ENCODE data around the gene SPATA1. TPM values are rescaled to one million over a fixed set of nuclear protein-coding genes. Genes with fewer than 3 reads are reported as not detected.

SPATA1 gene
- total and polyA plus RNA-seq, 9 of the 15 experiments (the other 6 are each of a cell fraction or from before 2014, with no cell fraction given) = 0.79 to 2.9 (median 1.5) TPM

GRCh38 chr1:84573967-84574842, 68.0 kb downstream of the SPATA1 start, which contains the start of gene CTBS (continued):
- TF ChIP-seq PTBP1 (IDR thresholded peaks at IDR 0.05; ENCODE audit: low read depth, low read length) (peak; percentile 28; the same call in 1 of the 2 replicates), NR2F6 (CRISPR knock-in tag; IDR thresholded peaks at IDR 0.05) (no peak), SMAD4 (CRISPR knock-in tag; conservative IDR thresholded peaks at IDR 0.05) (0 out of 2 replicates have a peak, but pooled peaks have one; percentile 15), BRCA1 (IDR thresholded peaks at IDR 0.05) (no peak), BRCA1 (CRISPR knock-in tag; IDR thresholded peaks at IDR 0.05) (no peak), FOXA3 (CRISPR knock-in tag; conservative IDR thresholded peaks at IDR 0.05 in 1 of 2, IDR thresholded peaks at IDR 0.05 in 1 of 2) (0 out of 4 replicates have a peak, but pooled peaks of 1 of the 2 experiments have one; percentile 12), YY1 (IDR thresholded peaks at IDR 0.05; ENCODE audit: borderline replicate concordance in 1 of 3, control insufficient read depth in 1 of 3, extremely low read depth in 1 of 3, insufficient read depth in 3 of 3, insufficient read length in 1 of 3, insufficient replicate concordance in 2 of 3, low read depth in 1 of 3, low read length in 2 of 3) (peak in 2 of 3 experiments; percentile 60 to 75), SP1 (CRISPR knock-in tag; IDR thresholded peaks at IDR 0.05) (peak; percentile 70), CCNT2 (IDR thresholded peaks at IDR 0.05; ENCODE audit: borderline replicate concordance, extremely low read depth, insufficient read length, low read depth, low read length) (peak; percentile 68), CBX3 (IDR thresholded peaks at IDR 0.05; ENCODE audit: borderline replicate concordance in 1 of 2, low read length in 2 of 2) (peak in 1 of 2 experiments; percentile 39; a peak in 1 of 3 replicates), BHLHE40 (IDR thresholded peaks at IDR 0.05; ENCODE audit: low read length) (0 out of 2 replicates have a peak, but pooled peaks have one; percentile 0), REST (IDR thresholded peaks at IDR 0.05; ENCODE audit: borderline replicate concordance) (no peak), REST (CRISPR knock-in tag; IDR thresholded peaks at IDR 0.05; ENCODE audit: low read depth) (no peak), HNRNPK (IDR thresholded peaks at IDR 0.05; ENCODE audit: low read depth, low read length, poor library complexity, severe bottlenecking) (peak; percentile 79), ZNF644 (tag; IDR thresholded peaks at IDR 0.05; ENCODE audit: low read depth) (0 out of 2 replicates have a peak, but pooled peaks have one; percentile 69), ZNF311 (CRISPR knock-in tag; IDR thresholded peaks at IDR 0.05) (no peak), TAF15 (IDR thresholded peaks at IDR 0.05; ENCODE audit: low read depth, low read length) (peak; percentile 92; the same call in 1 of the 2 replicates), STAT5A (IDR thresholded peaks at IDR 0.05; ENCODE audit: borderline replicate concordance, low read length) (no peak)
